ENCODE measurements around the gene CTR9.
"Not testable (repeated sequence)": the region's sequence is repeated elsewhere in the genome, so short reads cannot be mapped to it uniquely, and the experiment has no call there.

CTR9 gene

DNA sequence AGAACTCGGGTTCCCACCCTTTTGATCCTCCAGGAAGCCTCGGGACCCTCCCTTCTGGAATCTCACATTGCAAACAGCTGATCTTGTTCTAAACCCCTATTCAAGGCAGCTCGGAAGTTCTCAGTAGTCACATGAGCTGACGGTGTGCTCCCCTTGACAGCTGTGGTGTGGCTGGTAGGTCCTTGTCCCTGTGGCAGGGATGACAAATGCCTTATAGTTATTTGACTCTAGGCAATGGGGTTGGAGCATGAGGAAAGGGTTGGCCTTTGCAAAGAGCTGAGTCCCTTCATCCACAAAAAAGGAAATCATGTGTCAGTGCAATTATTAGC, 34.1 kb downstream of the CTR9 start:
- no peak for DNase-seq

DNA sequence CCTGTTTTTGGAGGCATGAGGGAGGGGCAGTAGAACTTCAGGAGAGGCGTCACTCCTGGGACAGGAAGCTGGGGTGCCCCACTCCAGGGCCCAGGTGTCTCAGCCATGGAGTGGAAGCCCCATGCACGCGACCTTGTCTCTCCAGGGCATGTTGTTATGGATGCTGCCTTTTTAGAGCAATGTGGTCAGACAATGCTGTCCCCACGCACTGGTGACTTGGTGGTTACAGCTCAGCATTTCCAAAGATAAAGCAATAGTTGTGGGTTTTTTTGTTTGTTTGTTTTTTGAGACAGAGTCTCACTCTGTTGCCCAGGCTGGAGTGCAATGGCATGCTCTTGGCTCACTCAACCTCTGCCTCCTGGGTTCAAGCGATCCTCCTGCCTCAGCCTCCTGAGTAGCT, 35.4 kb downstream of the CTR9 start:
- DNase-seq = no peak

DNA sequence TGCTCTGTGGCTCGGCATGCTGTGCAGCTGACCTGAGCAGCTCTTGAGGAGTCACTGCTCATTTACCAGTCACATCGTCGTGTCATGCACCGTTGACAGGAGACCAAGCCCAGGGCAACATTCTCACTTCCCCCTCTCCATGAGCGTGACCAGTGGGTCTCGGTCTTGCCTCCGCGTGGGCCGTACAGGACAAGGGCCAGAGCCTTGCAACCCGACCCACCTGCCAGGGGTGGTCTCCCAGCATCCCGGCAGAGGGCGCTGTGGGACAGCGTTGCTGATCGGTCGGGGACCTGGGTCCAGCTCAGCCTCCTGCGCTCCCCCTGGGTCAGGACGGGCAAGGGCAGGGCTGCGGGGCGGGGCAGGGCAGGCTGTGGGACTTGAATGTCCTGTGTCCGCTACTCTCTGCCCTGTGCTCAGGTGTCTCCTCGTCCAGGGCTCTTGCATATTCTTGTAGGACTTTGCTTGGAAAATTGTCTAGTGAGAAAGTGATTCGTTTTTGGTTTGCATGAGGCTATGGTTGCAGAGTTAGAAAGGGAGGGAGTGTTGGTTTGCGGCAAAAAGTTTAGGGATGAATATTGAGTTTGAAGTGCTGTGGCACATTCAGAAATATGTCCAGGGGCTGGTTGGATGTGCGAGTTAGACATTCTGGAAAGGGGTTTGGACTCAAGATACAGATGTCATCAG, 41.5 kb downstream of the CTR9 start:
- DNase-seq = peak; percentile 77

DNA sequence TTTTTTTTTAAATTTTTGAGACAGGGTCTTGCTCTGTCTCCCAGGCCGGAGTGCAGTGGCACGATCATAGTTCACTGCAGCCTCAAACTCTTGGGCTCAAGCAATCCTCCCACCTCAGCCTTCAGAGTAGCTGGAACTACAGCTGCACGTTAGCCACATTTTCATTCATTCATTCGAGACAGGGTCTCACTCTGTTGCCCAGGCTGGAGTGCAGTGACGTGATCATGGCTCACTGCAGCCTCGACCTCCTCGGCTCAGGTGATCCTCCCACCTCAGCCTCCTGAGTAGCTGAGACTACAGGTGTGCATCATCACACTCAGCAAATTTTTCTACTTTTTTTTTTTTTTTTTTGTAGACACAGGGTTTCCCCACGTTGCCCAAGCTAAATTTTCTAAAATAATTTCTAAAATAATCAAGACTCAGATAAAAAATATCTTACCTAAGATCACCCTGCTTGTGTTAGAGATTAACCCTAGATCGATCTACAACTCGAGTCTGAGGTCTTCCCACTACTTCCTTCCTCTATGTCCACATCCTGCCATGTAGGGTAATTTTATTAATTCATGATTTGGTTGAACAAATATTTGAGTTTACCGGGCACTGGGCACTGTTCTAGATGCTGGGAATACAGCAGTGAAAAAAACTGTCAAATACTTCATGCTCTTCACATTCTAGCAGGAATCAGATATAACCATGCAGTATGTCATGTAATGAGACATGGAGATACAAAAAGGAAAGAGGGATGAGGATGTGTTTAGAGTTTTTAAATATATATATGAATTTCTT, 42.6 kb downstream of the CTR9 start:
- DNase-seq = no peak

DNA sequence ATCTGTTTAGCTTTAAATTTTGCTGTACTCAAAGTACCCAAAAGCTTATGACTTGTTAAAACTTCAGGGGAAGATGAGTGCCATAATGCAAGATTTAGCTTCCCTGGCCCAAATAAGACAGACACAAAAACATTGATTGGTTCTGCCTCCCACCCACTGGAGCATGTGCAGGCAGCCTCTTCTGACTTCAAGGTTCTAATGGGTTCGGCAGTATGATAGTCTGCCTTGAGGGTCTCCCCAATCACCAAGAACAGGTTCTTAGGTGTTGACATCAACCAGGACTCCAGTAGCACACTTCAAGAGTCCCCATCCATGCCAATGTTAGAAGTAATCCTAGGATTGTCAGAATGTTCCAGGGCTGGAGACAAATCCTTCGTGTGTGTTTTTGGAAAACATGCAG, 45.1 kb downstream of the CTR9 start:
- DNase-seq = no peak

DNA sequence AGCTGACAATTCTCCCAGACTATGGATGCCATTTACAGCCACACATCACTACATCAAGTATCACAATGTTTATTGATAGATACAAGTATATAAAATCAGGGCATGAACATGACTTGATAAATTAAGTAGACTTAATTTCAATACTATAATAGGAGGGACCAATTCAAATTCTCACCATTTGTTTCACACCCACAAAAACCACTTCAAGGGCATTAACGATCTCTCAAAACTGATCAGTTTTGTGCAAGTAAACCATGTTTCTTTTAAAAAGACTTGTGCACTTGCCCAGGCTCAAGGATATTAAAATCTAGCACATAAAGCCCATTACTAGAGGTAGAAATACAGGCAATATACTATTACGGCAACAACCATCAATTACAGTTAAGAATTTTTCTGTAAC, 46.0 kb downstream of the CTR9 start:
- DNase-seq = no peak

DNA sequence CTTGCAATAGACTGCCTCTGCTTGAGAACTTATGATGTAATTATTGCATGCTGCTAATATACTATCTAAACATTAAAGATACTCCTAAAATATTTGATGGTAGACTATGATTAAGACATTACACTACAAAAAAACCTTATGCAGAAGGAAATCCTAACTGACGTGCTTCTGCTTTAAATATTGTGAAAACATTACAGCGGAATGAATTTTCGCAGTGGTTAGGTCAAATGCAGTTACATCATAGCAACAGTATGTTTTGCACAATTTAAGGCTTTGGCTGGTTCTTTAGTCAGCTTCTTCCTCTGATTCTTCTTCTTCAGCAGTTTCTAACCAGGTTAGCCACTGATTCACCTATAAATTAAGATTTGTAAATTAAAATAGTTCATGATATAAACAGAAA, 46.5 kb downstream of the CTR9 start:
- no peak for DNase-seq

DNA sequence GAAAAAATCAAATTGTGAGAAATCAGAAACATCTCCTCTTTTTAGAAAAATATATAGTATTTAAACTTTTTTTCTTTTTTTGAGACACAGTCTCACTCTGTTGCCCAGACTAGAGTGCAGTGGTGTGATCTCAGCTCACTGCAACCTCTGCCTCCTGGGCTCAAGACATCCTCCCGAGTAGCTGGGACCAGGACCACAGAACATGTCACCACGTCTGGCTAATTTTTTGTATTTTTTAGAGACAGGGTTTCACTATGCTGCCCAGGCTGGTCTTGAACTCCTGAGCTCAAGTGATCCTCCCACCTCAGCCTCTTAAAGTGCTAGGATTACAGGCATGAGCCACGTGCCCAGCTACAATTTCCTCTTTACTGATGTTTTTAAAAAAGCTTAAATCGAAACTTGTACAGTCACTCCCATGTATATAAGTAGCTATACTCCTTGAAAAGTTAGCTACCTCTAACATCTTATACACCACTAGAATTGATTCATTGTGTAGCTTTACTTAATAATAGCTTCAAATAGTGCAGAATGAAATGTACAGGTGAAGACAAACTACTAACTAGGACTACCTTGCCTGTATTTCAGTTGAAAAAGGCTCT, 47.4 kb downstream of the CTR9 start:
- no peak for DNase-seq

DNA sequence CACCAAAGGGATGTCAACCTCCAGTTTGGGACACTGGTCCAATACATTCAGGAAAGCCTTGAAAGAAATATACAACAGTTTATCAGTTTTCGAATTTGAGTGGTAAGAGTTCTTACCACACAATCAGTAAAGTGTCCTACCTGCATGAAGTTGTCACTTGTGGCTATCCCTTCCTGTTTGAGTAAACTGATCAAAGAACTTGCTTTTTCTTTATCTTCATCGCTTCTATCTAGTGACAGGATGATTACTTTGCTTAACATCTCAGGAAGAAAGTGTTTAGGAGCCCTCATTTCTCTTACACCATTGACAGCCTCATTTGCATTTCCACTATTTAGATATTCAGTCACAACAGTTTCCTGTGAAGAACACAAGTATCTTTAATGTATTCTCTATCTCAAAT, 49.2 kb downstream of the CTR9 start:
- DNase-seq = no peak

DNA sequence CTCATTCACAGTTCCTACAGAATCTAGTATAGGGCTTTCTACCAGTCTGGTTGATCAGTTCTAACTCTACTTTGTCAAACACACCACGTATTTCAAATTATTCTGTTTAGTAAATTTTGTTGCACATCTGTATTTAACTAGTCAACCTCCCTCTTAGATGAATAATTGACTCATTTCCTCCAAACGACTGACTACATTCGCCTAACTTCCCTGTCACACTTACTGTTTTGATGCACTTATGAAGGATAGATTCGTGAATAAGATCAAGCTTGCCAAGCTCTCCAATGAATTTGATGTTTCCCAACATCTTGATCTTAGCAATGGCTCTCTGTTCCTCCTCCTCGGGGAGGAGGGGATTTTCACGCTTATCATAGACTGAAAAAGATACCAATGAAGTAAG, 52.6 kb downstream of the CTR9 start:
- no peak for DNase-seq

DNA sequence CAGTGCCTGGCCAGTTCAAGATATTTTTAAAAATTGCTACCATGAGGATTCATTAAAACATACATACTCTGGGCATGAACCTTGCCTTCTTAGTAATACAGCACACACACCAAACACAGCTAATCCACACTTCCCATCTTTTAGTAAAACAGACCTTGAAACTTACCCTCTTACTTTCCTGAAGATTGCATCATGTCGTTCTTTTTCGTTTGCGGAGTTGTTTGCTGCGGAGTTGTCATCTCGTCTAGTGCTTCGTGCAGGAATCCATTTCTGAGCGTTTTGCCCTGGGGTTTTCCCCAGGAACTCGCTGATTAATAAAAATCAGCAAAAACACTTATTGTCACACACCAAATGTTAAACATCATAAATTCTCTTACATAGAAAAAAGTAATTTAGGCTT, 54.7 kb downstream of the CTR9 start:
- DNase-seq = no peak

DNA sequence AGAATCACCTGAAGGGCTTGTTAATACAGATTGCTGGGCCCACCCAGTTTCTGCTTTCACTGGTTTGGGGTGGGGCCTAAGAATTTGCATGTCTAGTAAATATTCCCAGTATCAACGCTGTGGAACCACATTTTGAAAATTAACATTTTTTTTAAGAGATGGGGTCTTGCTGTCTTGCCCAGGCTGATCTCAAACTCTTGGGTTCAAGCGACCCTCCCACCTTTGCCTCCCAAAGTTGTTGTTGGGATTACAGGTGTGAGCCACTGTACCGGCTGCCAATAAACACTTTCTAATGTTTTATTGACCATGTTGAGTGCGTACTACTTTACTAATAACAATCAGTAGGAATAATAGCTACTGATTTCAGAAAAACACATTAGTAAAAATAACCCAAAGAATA, 55.2 kb downstream of the CTR9 start:
- no peak for DNase-seq

DNA sequence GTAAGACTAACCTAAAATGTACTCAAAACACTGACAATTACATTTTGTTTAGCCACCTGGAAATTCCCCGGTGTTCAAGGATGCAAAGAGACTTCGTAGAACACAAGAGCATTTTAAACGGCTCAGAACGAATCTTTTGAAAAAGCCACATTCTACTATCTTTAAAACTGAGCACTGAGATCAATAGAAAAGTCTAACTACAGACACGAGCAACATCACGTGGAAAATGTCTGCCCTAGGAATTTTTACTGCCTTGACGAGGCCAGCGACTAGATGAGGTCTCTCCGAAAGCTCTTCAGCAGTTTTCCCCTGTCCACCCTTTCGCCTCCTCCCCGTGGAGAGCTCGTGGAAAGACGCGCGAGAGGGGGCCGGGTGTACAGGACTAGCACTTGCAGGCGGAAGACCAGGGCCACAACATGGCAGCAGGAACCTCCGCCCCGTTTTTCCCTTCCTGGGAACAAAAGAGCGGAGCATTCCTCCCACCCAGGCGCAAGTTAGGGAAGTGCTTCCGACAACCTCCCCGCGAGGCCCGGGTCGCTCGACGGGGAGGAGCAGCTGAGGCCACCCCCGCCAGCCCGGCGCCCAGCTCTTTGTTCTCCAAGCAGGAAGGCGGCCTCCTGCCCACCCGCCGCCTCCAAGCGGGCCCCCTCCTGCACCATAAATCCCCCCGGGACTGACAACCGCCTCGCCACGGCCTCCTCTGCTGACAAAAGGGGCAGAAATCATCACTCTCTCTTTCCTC, 56.6 kb downstream of the CTR9 start:
- peak; percentile 31 for DNase-seq

DNA sequence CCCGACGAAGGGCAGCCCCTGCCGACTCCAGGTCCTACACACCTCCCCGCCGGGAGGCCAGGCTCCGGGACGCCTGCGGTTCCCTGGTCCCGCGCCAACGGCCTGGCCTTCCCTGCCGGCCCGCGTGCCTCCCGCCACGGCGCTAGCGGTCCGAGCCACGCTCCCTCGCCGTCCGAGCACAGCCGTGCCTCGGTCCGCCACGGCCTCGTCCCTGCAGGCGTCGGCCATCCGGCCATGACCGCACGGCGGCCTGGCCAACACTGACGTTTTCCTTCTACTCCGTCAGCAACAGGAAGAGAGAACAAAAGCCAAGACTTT, 57.1 kb downstream of the CTR9 start:
- no peak for DNase-seq

DNA sequence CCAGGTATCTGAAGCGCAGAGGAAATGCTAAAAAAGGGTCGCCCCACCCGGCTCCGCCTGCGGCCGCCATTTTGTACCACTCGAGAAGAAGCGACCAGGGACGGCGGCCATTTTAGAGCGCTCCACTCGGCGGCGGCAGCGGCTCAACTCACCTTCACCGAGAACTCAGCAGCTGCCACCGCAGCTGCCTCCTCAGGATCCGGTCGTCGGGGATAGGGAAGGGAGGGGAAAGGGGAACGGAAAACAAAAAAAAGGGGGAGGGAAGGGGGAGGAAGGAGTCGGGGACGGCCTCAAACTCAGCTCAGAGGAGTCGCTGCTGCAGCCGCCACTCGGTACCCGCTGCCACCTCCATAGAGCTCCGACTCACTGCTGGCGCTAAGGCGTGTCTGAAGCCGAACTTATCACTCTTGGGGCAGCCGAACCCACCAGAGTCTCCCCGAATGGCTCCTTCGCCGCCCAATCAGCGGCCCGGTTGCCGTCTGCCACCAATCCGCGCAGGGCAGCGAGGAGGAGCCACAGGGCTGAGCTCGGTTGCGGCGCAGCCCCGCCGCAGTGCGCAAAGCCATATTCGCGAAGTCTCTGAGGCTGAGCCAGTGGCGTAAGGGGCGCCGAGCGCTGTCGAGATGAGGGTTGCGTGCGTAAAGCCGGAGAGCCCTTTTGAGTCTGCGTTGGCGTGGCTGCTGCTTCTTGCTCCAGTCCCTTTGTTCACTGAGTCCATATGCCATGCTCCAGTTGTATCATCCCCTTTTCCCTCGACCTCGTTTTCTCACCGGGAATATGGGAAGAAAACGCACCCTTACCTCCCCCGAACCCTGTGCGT, 57.7 kb downstream of the CTR9 start, which contains the start of gene EIF4G2:
EIF4G2 (minus strand) TSS at position 374 of the 820 bp plus-strand sequence.
- peak; percentile 98 for DNase-seq

DNA sequence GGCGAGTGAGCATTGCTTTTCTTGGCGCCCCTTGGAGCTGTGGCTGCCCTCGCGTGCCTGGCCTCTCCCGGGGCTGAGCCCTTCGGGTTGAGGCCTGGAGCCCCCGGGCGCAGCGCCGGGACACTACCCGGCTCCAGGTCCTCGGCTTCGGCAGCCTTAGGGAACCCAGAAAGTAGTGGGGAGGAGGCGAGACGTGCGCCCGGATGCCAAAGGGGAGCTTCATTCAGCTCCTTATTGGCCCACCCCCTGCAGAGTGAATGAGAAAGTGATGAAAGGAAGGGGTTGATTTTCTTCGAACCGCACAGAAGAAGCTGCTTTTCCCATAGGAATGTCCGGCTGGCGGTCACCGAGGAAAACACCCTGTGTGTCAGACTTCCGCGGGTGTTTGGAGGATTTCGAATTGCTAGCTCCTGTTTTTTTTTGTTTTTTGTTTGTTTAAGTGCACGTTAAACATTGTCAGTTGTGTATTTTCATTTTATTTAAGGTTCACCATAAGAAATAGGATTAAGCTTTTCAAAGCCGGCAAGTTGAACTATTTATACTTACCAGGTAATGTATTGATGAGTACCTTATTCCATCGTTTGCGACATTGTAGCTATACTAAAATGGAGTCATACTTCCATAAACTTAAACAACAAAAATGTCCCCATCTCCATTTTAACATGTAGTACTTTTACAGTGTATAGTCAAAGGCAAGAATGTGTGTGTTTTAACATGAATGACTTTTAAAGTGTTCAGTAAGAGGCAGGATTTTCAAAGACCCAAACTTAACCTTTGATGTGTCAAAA, 58.5 kb downstream of the CTR9 start:
- no peak for DNase-seq

DNA sequence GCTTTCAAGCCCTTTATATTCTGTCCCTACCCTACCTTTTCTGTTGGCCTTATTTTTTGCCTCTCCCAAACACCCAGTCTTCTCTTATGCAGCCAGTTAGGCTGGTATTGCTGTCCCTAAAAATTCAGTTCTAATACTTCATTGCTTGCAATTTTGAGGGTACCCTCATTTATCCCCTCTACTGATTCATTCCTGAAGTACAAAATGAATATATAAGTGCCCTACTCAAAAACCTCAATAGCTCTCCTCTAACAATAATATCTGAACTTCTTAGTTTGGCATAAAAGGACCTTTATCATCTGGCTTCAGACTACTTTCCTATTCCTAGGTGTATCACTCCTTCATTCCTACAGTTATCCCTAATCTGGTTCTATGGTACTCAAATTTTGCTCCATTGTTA, 62.9 kb downstream of the CTR9 start:
- DNase-seq = no peak

DNA sequence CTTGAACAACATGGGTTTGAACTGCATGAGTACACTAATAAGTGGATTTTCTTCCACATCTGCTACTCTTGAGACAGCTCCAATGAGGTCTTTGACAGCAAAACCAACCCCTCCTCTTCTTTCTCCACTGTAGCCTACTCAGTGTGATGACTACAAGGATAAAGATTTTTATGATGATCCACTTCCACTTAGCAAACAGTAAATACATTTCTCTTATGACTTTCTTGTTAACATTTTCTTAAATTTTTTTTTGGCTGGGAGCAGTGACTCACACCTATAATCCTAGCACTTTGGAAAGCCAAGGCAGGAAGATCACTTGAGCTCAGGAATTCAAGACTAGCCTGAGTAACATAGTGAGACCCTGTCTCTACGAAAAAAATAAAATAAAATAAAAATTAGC, 67.5 kb downstream of the CTR9 start:
- DNase-seq = no peak

DNA sequence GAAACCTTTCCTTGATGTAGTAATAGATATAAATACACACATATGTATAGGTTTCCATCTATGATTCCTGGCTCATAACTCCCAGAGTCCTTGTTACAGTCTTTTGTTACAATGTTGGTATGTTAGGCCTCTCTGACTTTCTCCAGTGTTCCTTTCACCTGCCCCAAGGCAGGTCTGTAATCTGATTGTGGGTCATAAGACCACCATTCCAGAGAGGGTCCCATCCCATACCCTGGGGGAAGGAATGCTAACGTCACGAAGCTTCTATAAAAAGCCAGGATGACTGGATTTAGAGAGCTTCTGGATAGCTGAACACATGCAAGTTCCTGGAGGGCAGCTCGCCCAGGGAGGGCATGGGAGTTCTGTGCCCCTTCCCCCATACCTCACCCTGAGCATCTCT, 71.4 kb downstream of the CTR9 start:
- DNase-seq = not testable (repeated sequence)

DNA sequence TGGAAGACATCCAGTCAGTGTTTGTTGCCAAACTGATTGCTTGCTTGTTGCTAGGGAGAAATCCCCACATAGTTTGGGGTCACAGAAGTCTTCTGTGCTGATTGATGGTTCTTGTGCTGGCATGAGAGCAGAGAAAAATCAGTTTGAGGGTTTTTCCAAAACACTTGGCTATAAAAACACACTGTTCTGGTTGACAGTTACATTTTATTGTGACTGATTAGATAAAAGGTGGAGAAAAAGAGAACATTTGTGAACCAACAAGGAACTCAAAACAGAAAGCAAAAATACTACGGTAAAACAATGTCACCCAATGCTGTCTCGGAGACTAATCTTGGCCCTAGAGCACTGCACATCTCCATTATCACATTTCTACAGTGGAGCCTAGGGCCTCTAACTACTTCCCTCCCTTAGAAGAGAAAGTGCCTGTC, 72.1 kb downstream of the CTR9 start:
- DNase-seq = no peak

DNA sequence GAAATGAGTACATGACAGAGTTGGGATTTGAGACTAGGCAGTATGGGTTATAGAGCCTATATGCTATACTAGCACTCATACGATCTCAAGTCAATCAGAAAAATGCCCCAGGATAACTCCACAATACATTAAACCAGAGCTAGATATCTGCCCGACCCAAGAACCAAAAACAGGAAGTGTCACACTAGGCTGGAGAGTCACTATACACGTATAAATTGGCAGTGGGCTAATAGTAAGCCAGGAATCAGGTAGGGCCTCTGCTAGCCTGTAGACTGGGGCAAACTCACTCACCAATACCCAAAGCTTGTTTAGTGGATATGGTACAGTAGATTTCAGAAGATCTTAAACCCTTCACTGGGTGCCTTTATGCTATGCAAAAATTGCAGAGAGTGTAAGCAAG, 73.8 kb downstream of the CTR9 start:
- DNase-seq = no peak

DNA sequence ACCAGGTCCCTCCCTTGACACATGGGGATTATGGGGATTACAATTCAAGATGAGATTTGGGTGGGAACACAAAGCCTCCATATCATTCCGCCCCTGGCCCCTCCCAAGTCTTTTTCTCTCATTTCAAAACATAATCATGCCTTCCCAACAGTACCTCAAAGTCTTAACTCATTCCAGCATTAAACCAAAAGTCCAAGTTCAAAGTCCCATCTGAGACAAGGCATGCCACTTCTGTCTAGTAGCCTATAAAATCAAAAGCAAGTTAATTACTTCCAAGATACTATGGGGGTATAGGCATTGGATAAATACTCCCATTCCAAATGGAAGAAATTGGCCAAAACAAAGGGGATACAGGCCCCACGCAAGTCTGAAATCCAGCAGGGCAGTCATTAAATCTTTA, 77.4 kb downstream of the CTR9 start:
- DNase-seq = no peak
